Measurements from ENCODE around the gene KRT81.
"Not testable (repeated sequence)": the region's sequence is repeated elsewhere in the genome, so short reads cannot be mapped to it uniquely, and the experiment has no call there.

KRT81 gene

DNA sequence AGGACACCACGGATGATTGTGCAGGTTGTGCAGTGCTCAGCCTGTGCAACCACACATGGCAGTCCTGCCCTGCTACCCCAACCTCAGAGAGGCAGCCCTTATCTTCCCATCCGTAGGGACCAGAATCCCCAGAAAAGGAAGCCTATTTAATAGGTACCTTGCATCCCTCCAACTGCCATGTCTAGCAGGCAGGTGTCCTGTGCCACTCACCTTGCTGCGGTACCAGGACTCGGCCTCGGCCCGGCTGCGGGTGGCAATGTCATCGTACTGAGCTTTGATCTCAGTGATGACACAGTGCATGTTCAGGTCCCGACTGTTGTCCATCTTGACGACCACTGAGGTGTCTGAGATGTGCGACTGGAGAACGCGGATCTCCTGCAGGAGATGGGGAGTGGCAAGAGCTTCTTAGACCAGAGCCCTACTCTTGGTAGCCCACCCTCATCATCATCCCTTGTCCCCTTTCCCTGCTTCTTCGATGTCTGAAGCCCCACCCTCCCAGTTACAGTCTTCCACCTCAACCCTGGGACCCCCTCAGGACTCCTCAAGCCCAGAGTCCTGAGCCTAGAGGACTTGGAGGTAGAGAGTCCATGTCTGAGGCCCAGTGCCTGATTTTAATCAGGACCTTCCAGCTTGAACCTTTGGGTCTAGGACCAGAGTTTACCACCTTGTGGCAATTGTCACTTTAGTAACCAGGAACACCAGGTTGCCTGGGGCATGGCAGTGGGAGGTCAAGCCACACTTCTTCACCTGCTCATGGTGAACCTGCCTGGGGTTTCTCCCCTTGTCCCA lies 37.7 kb downstream of the KRT81 start:
- DNase-seq (ENCODE audit: low spot score), result no peak

GRCh38 chr12:52252728-52253343 lies 38.5 kb downstream of the KRT81 start:
- DNase-seq (ENCODE audit: low spot score), result no peak

DNA sequence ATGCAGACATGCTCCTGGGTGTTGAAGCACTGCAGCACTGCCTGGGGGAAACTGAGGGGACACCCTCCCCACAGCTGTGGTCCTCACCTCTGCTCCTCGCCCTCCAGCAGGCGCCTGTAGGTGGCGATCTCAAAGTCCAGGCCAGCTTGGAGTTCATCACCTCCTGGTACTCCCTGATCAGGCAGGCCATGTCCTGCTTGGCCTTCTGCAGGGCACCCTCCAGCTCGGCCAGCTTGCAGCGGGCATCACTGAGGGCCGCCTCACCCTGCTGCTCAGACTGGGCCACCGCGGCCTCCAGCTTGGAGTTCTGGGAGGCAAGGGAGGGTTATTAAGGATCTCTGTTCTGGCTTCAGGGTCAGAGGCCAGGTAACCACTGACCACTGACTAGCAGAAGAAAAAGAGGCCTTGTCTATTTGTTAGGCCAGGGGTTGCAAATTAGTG lies 39.1 kb downstream of the KRT81 start:
- not testable (repeated sequence) for DNase-seq (ENCODE audit: low spot score)

DNA sequence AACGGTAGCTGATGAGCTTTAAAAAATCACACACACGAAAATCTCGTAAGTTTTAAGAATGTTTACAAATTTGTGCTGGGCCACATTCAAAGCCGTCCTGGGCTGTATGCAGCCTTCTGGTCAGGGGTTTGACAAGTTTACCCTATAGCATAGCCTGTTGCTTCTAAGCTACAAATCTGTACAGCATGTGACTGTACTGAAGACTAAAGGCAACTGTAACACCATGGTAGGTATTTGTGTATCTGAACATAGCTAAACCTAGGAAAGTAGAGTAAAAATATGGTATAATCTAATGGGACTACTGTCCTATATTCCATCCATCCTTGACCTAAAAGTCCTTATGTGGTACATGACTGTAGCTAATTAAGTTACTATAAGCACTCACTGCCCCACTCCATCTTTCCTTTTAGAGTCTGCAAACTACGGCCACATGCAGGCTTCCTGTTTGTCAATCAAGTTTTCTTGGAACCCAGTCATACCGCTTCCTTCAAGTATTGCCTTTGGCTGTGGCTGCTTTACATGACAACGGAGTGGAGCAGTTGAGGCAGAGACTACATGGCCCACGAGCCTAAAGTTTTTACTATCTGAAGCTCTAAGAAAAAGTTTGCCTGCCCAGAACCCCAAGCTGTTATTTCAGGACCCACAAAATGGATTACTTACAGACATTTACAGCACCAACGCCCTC lies 39.8 kb downstream of the KRT81 start:
- DNase-seq (ENCODE audit: low spot score), result no peak

- DNase-seq (ENCODE audit: low spot score), result no peak
Measured at GRCh38 chr12:52250048-52250990, 41.0 kb downstream of the KRT81 start.

- DNase-seq (ENCODE audit: low spot score), result no peak
Measured at GRCh38 chr12:52249511-52250047, 41.8 kb downstream of the KRT81 start.

- no peak for DNase-seq (ENCODE audit: low spot score)
Measured at GRCh38 chr12:52248541-52249461, 42.5 kb downstream of the KRT81 start.

DNA sequence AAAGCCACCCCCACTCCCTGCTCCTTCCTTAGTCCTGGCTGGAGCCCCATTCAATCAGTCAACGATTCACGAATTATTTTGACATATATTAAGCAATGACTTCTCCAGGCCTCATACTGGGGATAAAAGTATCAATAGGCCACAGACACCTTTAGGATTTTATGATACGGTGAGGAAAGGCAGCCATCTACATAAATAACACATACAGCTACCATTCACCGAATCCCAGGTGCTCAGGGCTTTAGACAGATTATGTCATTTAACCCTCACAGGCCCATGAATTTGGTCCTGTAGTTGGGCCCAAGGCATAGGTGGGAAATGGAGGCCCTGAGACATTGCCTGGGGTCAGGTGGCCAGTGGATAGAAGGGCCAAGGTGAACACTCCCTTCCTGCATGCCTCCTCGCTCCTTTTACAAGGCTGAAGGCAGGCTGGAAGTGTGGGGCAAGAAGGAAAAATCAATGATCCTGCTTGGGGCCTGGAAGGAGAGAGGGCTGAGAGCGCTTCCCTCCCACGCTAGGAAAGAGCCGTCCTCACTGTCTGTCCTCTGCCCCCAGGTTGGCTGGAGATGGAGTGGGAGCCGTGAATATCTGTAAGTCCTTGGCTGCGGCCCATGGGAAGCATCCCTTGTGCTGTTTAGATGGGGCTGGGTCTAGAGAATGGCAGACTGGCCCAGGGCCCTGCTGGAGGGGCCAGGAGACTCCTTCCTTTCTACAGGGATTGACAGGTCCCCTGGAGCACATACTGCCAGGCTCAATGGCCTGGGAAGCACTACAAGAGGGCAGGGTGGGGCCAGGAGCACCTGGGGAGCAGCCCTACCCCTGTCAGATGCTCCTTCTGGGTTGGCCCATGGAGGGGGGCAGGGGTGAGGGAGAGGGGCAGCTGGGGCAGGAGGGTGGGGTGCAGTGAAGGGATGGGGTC lies 43.5 kb downstream of the KRT81 start:
- DNase-seq (ENCODE audit: low spot score), result no peak

DNA sequence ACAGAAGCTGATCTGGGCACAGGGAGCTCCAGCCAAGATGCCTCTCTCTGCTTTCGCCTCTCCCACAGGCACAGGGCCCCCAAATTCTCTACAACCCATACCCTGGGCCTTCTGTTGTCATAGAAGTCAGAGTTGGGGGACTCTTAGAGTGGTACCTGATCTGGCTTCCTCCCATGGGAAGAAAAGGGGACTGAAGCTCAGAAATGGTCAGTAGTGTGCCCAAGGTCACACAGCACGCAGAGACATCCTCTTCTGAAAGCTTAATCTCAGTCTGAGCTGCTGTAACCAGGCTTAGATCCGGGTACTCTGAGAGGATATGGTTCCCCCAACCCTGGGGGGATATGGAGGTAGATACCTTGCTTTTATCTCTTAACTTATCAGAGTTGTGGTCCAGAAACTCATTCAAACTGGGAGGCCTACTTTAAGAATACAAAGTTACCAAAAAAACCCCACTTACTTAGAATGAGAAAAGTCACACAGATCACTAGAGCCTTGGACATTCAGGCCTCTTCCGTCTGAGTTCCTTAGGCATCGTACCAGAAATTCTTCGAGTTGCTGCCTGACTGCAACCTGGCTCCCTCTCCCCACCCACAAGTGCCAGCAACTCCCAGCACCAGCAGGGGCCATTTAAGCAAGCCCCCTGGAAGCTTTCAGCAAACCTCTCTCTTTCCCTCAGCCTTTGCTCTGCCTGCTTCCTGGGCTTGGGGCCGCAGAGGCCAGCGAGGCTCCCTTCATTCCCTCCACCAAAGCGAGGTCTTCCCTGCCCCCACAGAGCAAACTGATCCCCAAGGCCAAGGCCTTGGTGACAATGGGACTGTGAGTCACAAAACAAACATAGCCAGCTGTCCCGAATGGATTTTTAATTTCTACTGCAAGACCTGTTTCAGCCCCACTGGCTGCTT lies 44.4 kb downstream of the KRT81 start:
- no peak for DNase-seq (ENCODE audit: low spot score)

DNA sequence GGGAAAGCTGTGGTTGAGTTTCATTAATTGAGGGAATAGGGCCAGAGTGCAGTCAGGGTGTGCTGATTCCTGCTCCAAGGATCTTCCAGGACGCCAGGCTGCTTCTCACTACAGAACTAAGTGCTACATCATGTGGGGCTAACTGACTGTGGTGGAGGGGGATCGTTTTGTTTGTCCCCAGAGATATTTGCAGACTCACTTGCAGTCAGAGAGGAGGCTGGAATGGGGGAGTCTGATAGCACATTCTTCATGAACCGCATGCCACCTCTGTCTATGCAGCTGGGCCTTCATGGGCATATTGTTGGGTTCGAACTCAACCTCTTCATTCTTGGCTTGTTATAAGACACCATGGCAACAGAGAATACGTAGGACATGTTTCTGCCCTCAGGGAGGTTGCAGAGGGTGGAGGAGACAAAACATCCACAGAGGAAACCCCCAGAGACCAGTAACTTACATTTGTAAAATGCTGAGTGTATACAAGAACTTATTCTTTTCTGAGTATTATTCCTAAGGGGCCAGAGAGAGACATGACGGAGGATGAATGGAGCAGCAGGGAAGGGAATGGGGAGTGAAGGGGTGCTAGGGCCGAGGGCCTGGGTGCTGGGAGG lies 45.3 kb downstream of the KRT81 start:
- no peak for DNase-seq (ENCODE audit: low spot score)

- DNase-seq (ENCODE audit: low spot score), result no peak
Measured at GRCh38 chr12:52245259-52245961, 45.9 kb downstream of the KRT81 start.

DNA sequence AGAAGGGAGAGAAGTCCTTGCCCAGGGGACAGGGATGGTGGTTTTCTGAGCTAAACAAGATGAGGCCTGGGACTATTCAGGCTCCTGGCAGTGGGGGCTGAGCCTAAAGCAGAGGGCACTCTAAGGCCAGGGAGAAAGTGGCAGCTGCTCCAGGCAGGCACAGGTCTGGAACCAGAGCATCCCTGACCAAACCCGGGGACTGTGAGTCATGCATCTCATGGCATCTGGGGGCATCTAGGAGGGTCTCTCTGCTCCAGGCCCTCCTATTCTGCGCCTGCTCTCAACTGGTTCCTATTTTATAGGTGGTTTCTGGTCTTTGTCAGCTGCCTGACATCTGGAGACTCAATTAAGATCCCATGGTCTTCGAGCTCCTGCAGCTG lies 46.7 kb downstream of the KRT81 start:
- DNase-seq (ENCODE audit: low spot score), result no peak

GRCh38 chr12:52243856-52244614 lies 47.3 kb downstream of the KRT81 start:
- no peak for DNase-seq (ENCODE audit: low spot score)

DNA sequence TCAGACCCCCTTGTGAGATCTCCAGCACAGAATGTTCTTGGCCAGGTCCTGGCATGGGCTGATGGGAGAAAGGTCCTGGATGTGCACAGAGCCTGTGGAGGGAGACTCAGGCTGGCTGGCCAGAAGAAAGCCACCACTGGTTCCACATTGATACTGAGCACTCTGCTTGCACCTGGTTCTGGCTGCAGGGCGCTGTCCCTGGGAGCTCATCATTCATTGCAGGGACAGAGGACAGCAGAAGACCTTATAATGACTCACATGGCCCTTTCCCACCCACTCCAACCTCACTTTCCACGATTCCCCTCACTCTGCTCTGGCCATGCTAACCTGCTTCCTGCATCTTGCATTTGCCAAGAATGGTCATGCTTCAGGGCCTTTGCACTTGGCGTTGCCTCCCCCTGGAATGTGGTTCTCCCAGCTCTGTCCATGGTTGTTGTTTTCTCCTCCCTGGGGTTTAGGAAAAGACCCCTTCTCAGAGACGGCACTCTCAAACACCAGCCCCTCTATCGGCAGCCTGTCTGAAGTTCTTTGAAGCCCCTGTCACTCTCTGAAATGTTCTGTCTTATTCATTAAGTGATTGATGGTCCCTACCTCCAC lies 48.0 kb downstream of the KRT81 start:
- DNase-seq (ENCODE audit: low spot score), result no peak

DNA sequence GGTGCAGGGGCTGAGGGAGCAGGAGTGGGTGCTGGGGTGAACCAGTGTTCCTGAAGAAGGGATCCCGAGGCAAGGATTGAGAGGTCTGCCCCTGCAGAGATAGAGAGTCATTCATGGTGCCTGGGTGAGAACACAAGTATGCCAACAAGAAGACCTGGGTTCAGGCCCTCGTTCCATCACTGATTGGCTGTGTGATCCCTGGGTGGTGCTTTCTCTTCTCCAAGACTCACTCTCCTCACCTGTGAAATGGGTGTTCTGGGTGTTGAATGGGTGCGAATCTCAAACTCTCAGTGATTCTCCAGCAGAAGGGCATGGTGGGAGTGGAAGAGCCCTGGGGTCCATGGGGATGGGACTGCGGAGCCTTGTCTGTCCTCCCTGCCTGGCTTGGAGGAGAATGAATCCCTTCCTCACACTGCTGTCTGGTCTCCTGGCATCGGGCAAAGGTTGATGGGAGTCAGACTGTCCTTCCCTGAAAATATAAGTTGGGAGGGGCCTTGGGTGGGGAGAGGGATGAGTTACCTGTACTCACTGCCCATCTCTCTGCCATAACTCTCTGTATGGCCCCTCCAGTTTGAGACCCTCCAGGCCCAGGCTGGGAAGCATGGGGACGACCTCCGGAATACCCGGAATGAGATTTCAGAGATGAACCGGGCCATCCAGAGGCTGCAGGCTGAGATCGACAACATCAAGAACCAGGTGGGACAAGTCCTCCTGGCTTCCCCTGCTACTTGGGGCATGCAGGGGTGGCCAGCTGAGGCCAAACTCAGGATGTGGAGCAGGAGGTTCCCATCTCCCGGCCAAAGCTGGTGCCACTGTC lies 48.7 kb downstream of the KRT81 start:
- DNase-seq (ENCODE audit: low spot score), result no peak
